Placental pericyte (primary cell): ENCODE data around the gene KIR2DL3. TPM values are rescaled to one million over a fixed set of nuclear protein-coding genes. Genes with fewer than 3 reads are reported as not detected.

ENCODE experiments used
- small RNA-seq: library from RNA; depleted of rRNA; stranded (forward); fragments of <200 nt; gene quantifications from one replicate; pipeline ENCODE3, GENCODE V24; 2012; ENCODE audit warnings: low replicate concordance
- total RNA-seq: library from RNA; depleted of rRNA; stranded (reverse); fragments of >200 nt; gene quantifications from 2 replicates; pipeline ENCODE4 v1.2.3, GENCODE V29; 2012

KIR2DL3 gene
- total RNA-seq, result not detected in 2 replicates

GRCh38 chr19:54738306-54738705 lies at the start of gene KIR2DL3:
Gene KIR2DL3 (plus strand): TSS chr19:54738513. CDS start chr19:54738546, 33 bp downstream.

GRCh38 chr19:54724142-54724541 lies 14.2 kb upstream of the KIR2DL3 start, which contains the start of gene KIR3DL3:
Gene KIR3DL3 (plus strand): TSS chr19:54724442. CDS start chr19:54724497, 55 bp downstream.

GRCh38 chr19:54769646-54770045 lies 31.3 kb downstream of the KIR2DL3 start, which contains the start of gene KIR2DL1:
Gene KIR2DL1 (plus strand): TSS chr19:54769793. CDS start chr19:54769851, 58 bp downstream.

Small RNA genes within 50 kb of the gene (small RNA-seq; reads per million reads assigned to genes)
- gene AC245128.2, result not detected
- not detected for gene KIR3DP1

Other genes with a start within 250 kb of the KIR2DL3 start
- not detected in 2 replicates for gene LAIR2, start 235.7 kb upstream of the KIR2DL3 start, total RNA-seq
- gene LILRA2, start 164.7 kb upstream of the KIR2DL3 start, total RNA-seq, result not detected in 2 replicates
- not detected in 2 replicates for gene LILRA1, start 144.9 kb upstream of the KIR2DL3 start, total RNA-seq
- gene LILRB1, start 108.0 kb upstream of the KIR2DL3 start, total RNA-seq, result not detected in 2 replicates
- 0.14 TPM in 1 of 2 replicates, not detected in the other for gene LILRB4, start 75.5 kb upstream of the KIR2DL3 start, total RNA-seq
- gene KIR3DL3, start 14.1 kb upstream of the KIR2DL3 start, total RNA-seq, result not detected in 2 replicates
- not detected in 2 replicates for gene KIR2DL1, start 31.3 kb downstream of the KIR2DL3 start, total RNA-seq
- not detected in 2 replicates for gene KIR2DL4, start 65.1 kb downstream of the KIR2DL3 start, total RNA-seq
- gene KIR3DL1, start 78.0 kb downstream of the KIR2DL3 start, total RNA-seq, result not detected in 2 replicates
- not detected in 2 replicates for gene KIR2DS4, start 94.2 kb downstream of the KIR2DL3 start, total RNA-seq
- not detected in 2 replicates for gene KIR3DL2, start 111.9 kb downstream of the KIR2DL3 start, total RNA-seq
- gene FCAR, start 135.7 kb downstream of the KIR2DL3 start, total RNA-seq, result not detected in 2 replicates
- not detected in 2 replicates for gene NCR1, start 167.6 kb downstream of the KIR2DL3 start, total RNA-seq
- gene NLRP7, start 209.0 kb downstream of the KIR2DL3 start, total RNA-seq, result not detected in 2 replicates
- gene NLRP2, start 227.9 kb downstream of the KIR2DL3 start, total RNA-seq, result 10.3 and 12.2 TPM in 2 replicates